ENCODE data around the gene PDE2A. TPM values are rescaled to one million over a fixed set of nuclear protein-coding genes. Genes with fewer than 3 reads are reported as not detected.
A peak's percentile ranks its signal among the peaks of the same experiment; 100 is the strongest.

Gene PDE2A
- total and polyA plus RNA-seq, 2 donors (not counting 1 experiment from before 2014, with no cell fraction given): 0.88 to 2.9 TPM

DNA sequence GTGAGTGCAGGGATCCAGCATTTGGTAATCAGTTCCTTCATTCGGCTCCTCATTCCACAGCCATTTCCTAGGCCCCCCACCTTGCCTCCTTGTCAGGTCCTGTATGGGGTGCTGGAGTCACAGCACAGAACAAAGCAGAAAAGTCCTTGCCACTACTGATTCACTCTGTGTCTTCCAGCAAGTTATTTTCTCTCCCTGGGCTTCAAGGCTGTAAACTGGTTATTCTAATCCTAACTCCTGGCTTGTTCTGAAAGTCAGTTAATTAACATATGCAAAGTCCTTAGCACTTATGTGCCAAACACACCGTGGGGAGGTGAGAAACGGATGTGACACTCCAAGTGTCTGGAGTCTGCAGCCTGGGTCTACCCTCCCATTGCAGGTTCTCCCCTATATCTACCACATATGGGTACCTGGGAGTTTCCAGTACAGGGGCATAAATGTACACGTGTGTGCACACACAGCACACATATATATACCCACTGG is 30.6 kb upstream of the PDE2A start:
- ATAC-seq (ENCODE audit: low read depth): no peak
- Histone ChIP-seq H3K4me3 (ENCODE audit: control extremely low read depth in 1 of 5, extremely low read depth in 1 of 5, insufficient read depth in 1 of 5, low read depth in 2 of 5, low read length in 4 of 5) (no peak overlapping the region), H3K4me1 (ENCODE audit: control insufficient read depth in 2 of 2, insufficient read depth in 2 of 2, low read length in 2 of 2) (no peaks in the 10 kb centered on the region), H3K9ac (ENCODE audit: low read length) (no peak overlapping the region), H3K36me3 (replicated peaks in 1 of 2; ENCODE audit: control extremely low read depth in 1 of 2, control insufficient read depth in 1 of 2, extremely low read depth in 1 of 2, insufficient read depth in 2 of 2, low read length in 1 of 2) (peaks cover 2 to 97% of the 10 kb centered on the region in 2 experiments), H3K4me2 (replicated peaks; ENCODE audit: low read depth, low read length, poor library complexity, severe bottlenecking) (no peak overlapping the region), H4K20me1 (ENCODE audit: control insufficient read depth, insufficient read depth, low read length, poor library complexity, severe bottlenecking) (peaks cover 83% of the 10 kb centered on the region), H3K27me3 (replicated peaks in 1 of 4; ENCODE audit: control extremely low read depth in 1 of 4, control insufficient read depth in 3 of 4, insufficient read depth in 4 of 4, low read length in 3 of 4) (no peaks in the 10 kb centered on the region), H3K9me3 (ENCODE audit: control extremely low read depth in 1 of 3, control insufficient read depth in 2 of 3, insufficient read depth in 1 of 3, low read length in 2 of 3) (no peaks in the 10 kb centered on the region), H3K79me2 (ENCODE audit: control insufficient read depth, insufficient read depth, low read length) (peaks cover 31% of the 10 kb centered on the region), H3K27ac (ENCODE audit: low read length in 2 of 2) (no peak overlapping the region), H2AFZ (ENCODE audit: insufficient read depth, low read depth, low read length, poor library complexity, severe bottlenecking) (no peak overlapping the region)
- no peak for DNase-seq
- H3K4me1 Mint-ChIP-seq: peaks cover 2% of the 10 kb centered on the region
- intact Hi-C loops (cut with micrococcal nuclease): no loop called here
- no peak for TF ChIP-seq EZH2 (IDR thresholded peaks at IDR 0.05; ENCODE audit: borderline replicate concordance, insufficient read depth, low read depth, low read length, poor library complexity, severe bottlenecking)
- POLR2A ChIA-PET: interaction anchor here (0.6 kb wide), 1 partner anchor 105 kb away, joined by 3 read pairs; no protein-coding TSS in a partner anchor
- H3K4me3 Mint-ChIP-seq: no peak overlapping the region
- H3K27me3 Mint-ChIP-seq: no peaks in the 10 kb centered on the region
- 50% methylated on average over 1 of the region's 4 CpGs for WGBS (ENCODE audit: insufficient coverage)
- CTCF ChIA-PET: interaction anchor here (1.3 to 1.6 kb wide), 2 partner anchors 21 kb away, joined by 6 to 7 read pairs; no protein-coding TSS in a partner anchor
- no peak overlapping the region for H3K27ac Mint-ChIP-seq
- H3K9me3 Mint-ChIP-seq (ENCODE audit: insufficient read depth): no peaks in the 10 kb centered on the region

DNA sequence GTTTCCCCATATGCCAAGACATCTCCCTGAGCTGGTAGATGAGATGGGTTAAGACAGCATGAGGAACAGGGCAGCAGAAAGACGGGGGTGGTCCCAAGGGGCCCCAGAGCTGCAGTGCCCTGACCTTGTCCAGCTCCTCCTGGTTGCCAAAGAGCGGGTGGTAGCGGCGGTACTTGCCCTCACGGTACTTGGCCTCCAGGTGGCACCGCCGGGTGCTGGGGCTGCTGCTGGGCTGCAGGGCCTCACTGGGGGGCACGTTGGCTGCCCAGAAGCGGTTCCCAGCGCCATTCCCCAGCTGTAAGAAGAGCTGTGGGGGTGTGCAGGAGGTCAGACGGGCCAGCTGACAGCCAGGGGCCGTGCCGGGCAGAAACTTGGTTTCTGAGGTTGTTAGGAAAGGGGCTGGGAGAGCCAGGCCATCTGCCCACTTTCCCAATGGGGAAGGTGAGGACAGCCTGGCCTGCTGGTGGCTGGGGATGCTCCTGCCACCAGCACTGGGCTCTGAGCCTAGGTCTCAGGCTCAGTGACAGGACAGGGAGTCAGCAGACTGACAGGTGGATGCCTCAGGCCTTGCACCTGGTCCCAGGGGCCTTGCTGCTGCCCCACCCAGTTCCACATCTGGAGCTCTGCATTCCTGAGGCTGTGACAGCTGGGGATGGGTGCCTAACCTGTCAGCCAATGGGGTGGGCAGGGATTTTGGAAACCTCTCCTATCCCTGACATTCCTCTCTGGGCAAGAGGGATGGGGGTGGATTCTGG is 30.0 kb upstream of the PDE2A start:
- Histone ChIP-seq H3K4me1 (ENCODE audit: control insufficient read depth in 2 of 2, insufficient read depth in 2 of 2, low read length in 2 of 2) (no peaks in the 10 kb centered on the region), H3K27me3 (replicated peaks in 1 of 4; ENCODE audit: control extremely low read depth in 1 of 4, control insufficient read depth in 3 of 4, insufficient read depth in 4 of 4, low read length in 3 of 4) (no peaks in the 10 kb centered on the region), H4K20me1 (ENCODE audit: control insufficient read depth, insufficient read depth, low read length, poor library complexity, severe bottlenecking) (peaks cover 79% of the 10 kb centered on the region), H3K4me3 (ENCODE audit: control extremely low read depth in 1 of 5, extremely low read depth in 1 of 5, insufficient read depth in 1 of 5, low read depth in 2 of 5, low read length in 4 of 5) (no peak overlapping the region), H2AFZ (ENCODE audit: insufficient read depth, low read depth, low read length, poor library complexity, severe bottlenecking) (no peak overlapping the region), H3K36me3 (replicated peaks in 1 of 2; ENCODE audit: control extremely low read depth in 1 of 2, control insufficient read depth in 1 of 2, extremely low read depth in 1 of 2, insufficient read depth in 2 of 2, low read length in 1 of 2) (peaks cover 2 to 97% of the 10 kb centered on the region in 2 experiments), H3K79me2 (ENCODE audit: control insufficient read depth, insufficient read depth, low read length) (peaks cover 25% of the 10 kb centered on the region), H3K9me3 (ENCODE audit: control extremely low read depth in 1 of 3, control insufficient read depth in 2 of 3, insufficient read depth in 1 of 3, low read length in 2 of 3) (no peaks in the 10 kb centered on the region), H3K27ac (ENCODE audit: low read length in 2 of 2) (no peak overlapping the region), H3K4me2 (replicated peaks; ENCODE audit: low read depth, low read length, poor library complexity, severe bottlenecking) (no peak overlapping the region), H3K9ac (ENCODE audit: low read length) (no peak overlapping the region)
- CTCF ChIA-PET: interaction anchor here (0.6 to 1.6 kb wide), 4 partner anchors 20 to 92 kb away, joined by 3 to 6 read pairs (median 3); no protein-coding TSS in a partner anchor
- ATAC-seq (ENCODE audit: low read depth) (no peak), DNase-seq (no peak)
- whole genome bisulfite sequencing (ENCODE audit: insufficient coverage): 91% methylated on average over 9 of the region's 13 CpGs
- intact Hi-C loops (cut with micrococcal nuclease): no loop called here
- no peaks in the 10 kb centered on the region for H3K9me3 Mint-ChIP-seq (ENCODE audit: insufficient read depth)
- H3K4me3 Mint-ChIP-seq: no peak overlapping the region
- H3K27ac Mint-ChIP-seq: peak overlapping the region; percentile 37
- TF ChIP-seq EZH2 (IDR thresholded peaks at IDR 0.05; ENCODE audit: borderline replicate concordance, insufficient read depth, low read depth, low read length, poor library complexity, severe bottlenecking): no peak
- TF ChIP-seq, protein P1, sequence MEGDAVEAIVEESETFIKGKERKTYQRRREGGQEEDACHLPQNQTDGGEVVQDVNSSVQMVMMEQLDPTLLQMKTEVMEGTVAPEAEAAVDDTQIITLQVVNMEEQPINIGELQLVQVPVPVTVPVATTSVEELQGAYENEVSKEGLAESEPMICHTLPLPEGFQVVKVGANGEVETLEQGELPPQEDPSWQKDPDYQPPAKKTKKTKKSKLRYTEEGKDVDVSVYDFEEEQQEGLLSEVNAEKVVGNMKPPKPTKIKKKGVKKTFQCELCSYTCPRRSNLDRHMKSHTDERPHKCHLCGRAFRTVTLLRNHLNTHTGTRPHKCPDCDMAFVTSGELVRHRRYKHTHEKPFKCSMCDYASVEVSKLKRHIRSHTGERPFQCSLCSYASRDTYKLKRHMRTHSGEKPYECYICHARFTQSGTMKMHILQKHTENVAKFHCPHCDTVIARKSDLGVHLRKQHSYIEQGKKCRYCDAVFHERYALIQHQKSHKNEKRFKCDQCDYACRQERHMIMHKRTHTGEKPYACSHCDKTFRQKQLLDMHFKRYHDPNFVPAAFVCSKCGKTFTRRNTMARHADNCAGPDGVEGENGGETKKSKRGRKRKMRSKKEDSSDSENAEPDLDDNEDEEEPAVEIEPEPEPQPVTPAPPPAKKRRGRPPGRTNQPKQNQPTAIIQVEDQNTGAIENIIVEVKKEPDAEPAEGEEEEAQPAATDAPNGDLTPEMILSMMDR (IDR thresholded peaks at IDR 0.05): no peak
- POLR2A ChIA-PET: no interaction called here
- peaks cover 2% of the 10 kb centered on the region for H3K4me1 Mint-ChIP-seq
- H3K27me3 Mint-ChIP-seq: no peaks in the 10 kb centered on the region

Data from B cell (primary cell).